Lower lobe of right lung (tissue), 2 donors: ENCODE measurements around the gene HMMR. TPM values are rescaled to one million over a fixed set of nuclear protein-coding genes. Genes with fewer than 3 reads are reported as not detected.

Experiments used
- ATAC-seq, 2 donors: fragments of 200-7000 bp; cut with Tn5 transposase; one replicate each; pipeline ENCODE4 v1.9.1; 2020 to 2022; ENCODE audit warnings: mild to moderate bottlenecking in 2 of 2, moderate library complexity in 2 of 2
- DNase-seq: peaks from one replicate; pipeline ENCODE4 v3.0.0-alpha.2; 2020
- H3K27ac ChIP-seq: fragments of 200-600 bp; one replicate; pipeline ENCODE4 v1.8.0; 2022
- H3K27me3 ChIP-seq: fragments of 200-600 bp; one replicate; pipeline ENCODE4 v1.8.0; 2022; ENCODE audit warnings: low read depth
- H3K36me3 ChIP-seq: fragments of 200-600 bp; one replicate; pipeline ENCODE4 v1.8.0; 2022; ENCODE audit warnings: mild to moderate bottlenecking
- H3K4me1 ChIP-seq: fragments of 200-600 bp; one replicate; pipeline ENCODE4 v1.8.0; 2022
- H3K4me3 ChIP-seq: fragments of 200-600 bp; one replicate; pipeline ENCODE4 v1.8.0; 2022; ENCODE audit warnings: mild to moderate bottlenecking
- H3K9me3 ChIP-seq: fragments of 200-600 bp; one replicate; pipeline ENCODE4 v1.8.0; 2022
- intact Hi-C: fragments of 100-400 bp; cut with DNase I; formaldehyde crosslinking; loops from one replicate; pipeline ENCODE4 v1.11.0; 2022
- total RNA-seq: library from RNA; stranded (reverse); fragmentation: NEBNext Ultra II Directional; extraction: Animal tissue kit (Norgen Biotek cat#: 25700); gene quantifications from one replicate; pipeline ENCODE4 v1.2.1, GENCODE V29; 2021
- TF ChIP-seq, protein P1 (sequence below): fragments of 200-600 bp; IDR thresholded peaks from one replicate; pipeline ENCODE4 v1.8.0; 2022; ENCODE audit warnings: antibody characterized with exemption, mild to moderate bottlenecking
- donor health status: DM: no; HTN: yes; CAD: no; lungs with severe emphysema.

HMMR gene
- total RNA-seq, 1 donor from 2014 or later, result 1.9 TPM

DNA sequence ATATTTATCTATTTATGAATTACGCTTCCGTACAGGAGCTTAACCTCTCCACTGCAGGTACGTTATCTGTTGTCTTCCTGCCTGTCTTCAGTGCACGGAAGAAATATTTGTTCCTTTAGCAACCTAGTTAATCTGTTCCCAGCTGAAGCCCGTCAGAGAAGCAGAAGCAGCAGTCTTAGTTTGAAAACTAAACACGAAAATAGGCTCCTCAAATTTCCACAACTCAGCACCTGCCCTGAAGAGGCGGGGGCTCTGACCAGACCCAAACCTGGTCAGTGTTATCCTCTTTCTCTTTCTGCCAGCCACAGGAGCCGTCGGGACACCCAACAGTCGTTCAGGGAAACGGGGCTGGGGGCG is 992 bp upstream of the HMMR start:
- ATAC-seq (peak in 1 of 2 donors; percentile 17), DNase-seq (no peak)
- no peaks in the 10 kb centered on the region for H3K27me3 ChIP-seq
- H3K9me3 ChIP-seq, result no peaks in the 10 kb centered on the region
- peaks cover 21% of the 10 kb centered on the region for H3K36me3 ChIP-seq
- H3K27ac ChIP-seq, result peak overlapping the region; percentile 95
- TF ChIP-seq, protein P1, sequence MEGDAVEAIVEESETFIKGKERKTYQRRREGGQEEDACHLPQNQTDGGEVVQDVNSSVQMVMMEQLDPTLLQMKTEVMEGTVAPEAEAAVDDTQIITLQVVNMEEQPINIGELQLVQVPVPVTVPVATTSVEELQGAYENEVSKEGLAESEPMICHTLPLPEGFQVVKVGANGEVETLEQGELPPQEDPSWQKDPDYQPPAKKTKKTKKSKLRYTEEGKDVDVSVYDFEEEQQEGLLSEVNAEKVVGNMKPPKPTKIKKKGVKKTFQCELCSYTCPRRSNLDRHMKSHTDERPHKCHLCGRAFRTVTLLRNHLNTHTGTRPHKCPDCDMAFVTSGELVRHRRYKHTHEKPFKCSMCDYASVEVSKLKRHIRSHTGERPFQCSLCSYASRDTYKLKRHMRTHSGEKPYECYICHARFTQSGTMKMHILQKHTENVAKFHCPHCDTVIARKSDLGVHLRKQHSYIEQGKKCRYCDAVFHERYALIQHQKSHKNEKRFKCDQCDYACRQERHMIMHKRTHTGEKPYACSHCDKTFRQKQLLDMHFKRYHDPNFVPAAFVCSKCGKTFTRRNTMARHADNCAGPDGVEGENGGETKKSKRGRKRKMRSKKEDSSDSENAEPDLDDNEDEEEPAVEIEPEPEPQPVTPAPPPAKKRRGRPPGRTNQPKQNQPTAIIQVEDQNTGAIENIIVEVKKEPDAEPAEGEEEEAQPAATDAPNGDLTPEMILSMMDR, result no peak
- H3K4me3 ChIP-seq, result peak overlapping the region; percentile 76
- H3K4me1 ChIP-seq, result peaks cover 25% of the 10 kb centered on the region
- intact Hi-C loops, result no loop called here

DNA sequence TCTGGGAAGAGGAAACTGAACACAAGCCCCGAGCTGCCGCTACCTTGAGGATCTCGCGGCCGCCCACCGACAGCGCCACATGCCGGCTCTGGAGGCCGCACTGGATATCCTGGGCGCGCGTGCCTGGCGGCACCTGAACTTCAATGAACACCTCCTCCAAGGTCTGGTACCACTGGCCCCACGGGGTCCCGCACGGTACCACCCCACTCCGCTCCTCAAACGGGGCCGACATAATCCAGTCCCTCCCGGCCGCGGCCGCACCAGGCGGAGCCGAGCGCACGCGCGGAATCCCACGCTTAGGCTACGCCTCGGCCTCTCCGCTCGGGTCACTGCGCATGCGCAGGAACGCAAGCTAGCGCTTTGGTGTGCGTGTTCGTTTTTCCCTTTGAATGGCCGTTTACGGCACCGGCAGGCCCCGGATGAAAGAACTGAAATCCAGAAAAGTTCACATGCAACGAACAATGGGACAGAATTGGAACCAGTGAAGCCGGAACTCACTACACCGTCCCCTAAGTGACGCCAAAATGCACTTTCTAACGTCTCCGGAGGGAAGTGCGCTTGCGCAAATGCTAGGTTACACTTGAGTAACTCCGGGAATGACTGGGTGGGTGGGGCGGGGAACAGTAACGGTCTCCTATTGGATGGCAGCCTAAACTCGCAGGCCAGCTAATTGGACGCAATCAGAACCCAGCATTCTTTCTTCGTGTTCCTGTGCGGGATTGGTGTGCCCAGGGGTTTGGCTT is 442 bp upstream of the HMMR start, which contains the start of gene NUDCD2:
NUDCD2 (minus strand) TSS at position 284 of the 743 bp plus-strand sequence; CDS start at position 232, 52 bp downstream.
- Histone ChIP-seq H3K36me3 (peaks cover 15% of the 10 kb centered on the region), H3K4me1 (peaks cover 25% of the 10 kb centered on the region), H3K27me3 (no peaks in the 10 kb centered on the region), H3K9me3 (no peaks in the 10 kb centered on the region), H3K4me3 (peak within 1 kb of the TSS; percentile 76), H3K27ac (peak within 1 kb of the TSS; percentile 95)
- peak; percentile 97 for DNase-seq
- ATAC-seq, result peak; percentile 97
- intact Hi-C loops, result no loop called here
- TF ChIP-seq, protein P1, result peak; percentile 28

- H3K27ac ChIP-seq, result no peak overlapping the region
- TF ChIP-seq, protein P1, result no peak
Observed at GRCh38 chr5:163463063-163463435, 2.6 kb downstream of the HMMR start.

GRCh38 chr5:163467682-163468081 is 7.2 kb downstream of the HMMR start:
- H3K27ac ChIP-seq, result no peak overlapping the region
- H3K4me1 ChIP-seq, result no peaks in the 10 kb centered on the region
- H3K4me3 ChIP-seq, result no peak overlapping the region
- no peaks in the 10 kb centered on the region for H3K36me3 ChIP-seq
- intact Hi-C loops, result no loop called here
- TF ChIP-seq, protein P1, result no peak
- ATAC-seq, result no peak
- DNase-seq, result no peak
- no peaks in the 10 kb centered on the region for H3K9me3 ChIP-seq
- no peaks in the 10 kb centered on the region for H3K27me3 ChIP-seq

More at GRCh38 chr5:163463063-163463435, 2.6 kb downstream of the HMMR start:
- Histone ChIP-seq H3K4me1 (peaks cover 23% of the 10 kb centered on the region), H3K4me3 (no peak overlapping the region), H3K36me3 (no peaks in the 10 kb centered on the region), H3K9me3 (no peaks in the 10 kb centered on the region), H3K27me3 (no peaks in the 10 kb centered on the region)
- no peak for DNase-seq
- intact Hi-C loops, result no loop called here
- ATAC-seq, result no peak

- Histone ChIP-seq H3K4me3 (no peak overlapping the region), H3K27ac (no peak overlapping the region), H3K36me3 (no peaks in the 10 kb centered on the region), H3K9me3 (no peaks in the 10 kb centered on the region), H3K27me3 (no peaks in the 10 kb centered on the region), H3K4me1 (no peaks in the 10 kb centered on the region)
- TF ChIP-seq, protein P1, result peak; percentile 23
- no peak for DNase-seq
- no peak for ATAC-seq
- intact Hi-C loops, result no loop called here
Observed at GRCh38 chr5:163473635-163474243, 13.3 kb downstream of the HMMR start.
